H1 (cell line): Measurements from ENCODE around the gene SASS6. TPM values are rescaled to one million over a fixed set of nuclear protein-coding genes. Genes with fewer than 3 reads are reported as not detected.

ENCODE experiments used
- CEBPB ChIP-seq: IDR thresholded peaks from 2 replicates; pipeline ENCODE4 v1.6.1; 2012; ENCODE audit warnings: low read depth, low read length
- CHD7 ChIP-seq: fragments of 300-600 bp; sonication (generic); IDR thresholded peaks from 2 replicates; pipeline ENCODE4 v1.7.1; 2012; ENCODE audit warnings: low read length, moderate library complexity, mild to moderate bottlenecking, inconsistent platforms; ENCODE audit not compliant: insufficient replicate concordance
- CTBP2 ChIP-seq: IDR thresholded peaks from 2 replicates; pipeline ENCODE4 v1.7.0; 2011; ENCODE audit warnings: borderline replicate concordance, mild to moderate bottlenecking, moderate library complexity, mixed read lengths, low read length; ENCODE audit not compliant: insufficient read depth, insufficient read length
- JUND ChIP-seq: IDR thresholded peaks from 2 replicates; pipeline ENCODE4 v1.6.1; 2011; ENCODE audit warnings: mild to moderate bottlenecking, improper control_type of control experiment, low read length
- POLR2AphosphoS5 ChIP-seq: IDR thresholded peaks from 2 replicates; pipeline ENCODE4 v1.6.1; 2011; ENCODE audit warnings: low read depth, low read length
- SIX5 ChIP-seq: IDR thresholded peaks from 2 replicates; pipeline ENCODE4 v1.6.1; 2011; ENCODE audit warnings: mild to moderate bottlenecking, low read depth, low read length
- TEAD4 ChIP-seq: IDR thresholded peaks from 2 replicates; pipeline ENCODE4 v1.6.1; 2012; ENCODE audit warnings: low read depth, low read length, inconsistent platforms, mixed read lengths
- USF2 ChIP-seq: IDR thresholded peaks from 2 replicates; pipeline ENCODE4 v1.6.1; 2011; ENCODE audit warnings: low read length, improper control_type of control experiment
- polyA plus RNA-seq, 7 experiments: library from polyadenylated mRNA; depleted of rRNA in 3 of 7; stranded (reverse) in 5 of 7; unstranded in 2 of 7; fragments of >200 nt in 5 of 7; fragments of 200-250 nt in 2 of 7; gene quantifications; 1 replicate in 5 of 7; 2 replicates in 1 of 7; 4 replicates in 1 of 7; pipeline versions ENCODE4 v1.2.1 to v1.2.3, GENCODE V29; 2011 to 2013; ENCODE audit warnings: missing spikeins in 2 of 7, mixed read lengths in 2 of 7
- total RNA-seq: library from RNA; stranded (reverse); fragmentation: NEBNext Ultra II Directional; extraction: Animal tissue kit (Norgen Biotek cat#: 25700); gene quantifications from 2 replicates; pipeline ENCODE4 v1.2.1, GENCODE V29; 2021

SASS6 gene
- total and polyA plus RNA-seq, 2 of the 8 experiments (the other 6 are each of a cell fraction or from before 2014, with no cell fraction given): 1.2 to 13.8 TPM

- peak; percentile 8; the same call in 1 of the 2 replicates for TF ChIP-seq TEAD4
- no peak for TF ChIP-seq SIX5
- TF ChIP-seq CHD7: peak; percentile 62
- no peak for TF ChIP-seq JUND
- 0 out of 2 replicates have a peak, but pooled peaks have one; percentile 29 for TF ChIP-seq CEBPB
- TF ChIP-seq CTBP2: no peak
- TF ChIP-seq POLR2AphosphoS5: no peak
- TF ChIP-seq USF2: no peak
Measured at GRCh38 chr1:100147875-100148274, 15.1 kb upstream of the SASS6 start (continued).
